HG03159 (cell line): ENCODE measurements around the gene NTSR2.
"Not testable (repeated sequence)": the region's sequence is repeated elsewhere in the genome, so short reads cannot be mapped to it uniquely, and the experiment has no call there.

Experiments used
- ATAC-seq: cut with Tn5 transposase; IDR thresholded peaks from one replicate; pipeline ENCODE4 v1.9.1; 2021; ENCODE audit warnings: mild to moderate bottlenecking, moderate library complexity; ENCODE audit not compliant: unreplicated experiment

Gene NTSR2

GRCh38 chr2:11680182-11680900 lies 10.3 kb upstream of the NTSR2 start:
- no peak for ATAC-seq

GRCh38 chr2:11679486-11680181 lies 9.6 kb upstream of the NTSR2 start:
- ATAC-seq, result no peak

- no peak for ATAC-seq
Observed at GRCh38 chr2:11679016-11679415, 9.0 kb upstream of the NTSR2 start.

- no peak for ATAC-seq
Observed at GRCh38 chr2:11678306-11678960, 8.4 kb upstream of the NTSR2 start.

GRCh38 chr2:11677136-11678055 lies 7.4 kb upstream of the NTSR2 start:
- ATAC-seq, result no peak

GRCh38 chr2:11676640-11677039 lies 6.6 kb upstream of the NTSR2 start:
- ATAC-seq, result no peak

GRCh38 chr2:11675423-11676112 lies 5.6 kb upstream of the NTSR2 start:
- ATAC-seq, result no peak

- ATAC-seq, result no peak
Observed at GRCh38 chr2:11674983-11675382, 5.0 kb upstream of the NTSR2 start.

- no peak for ATAC-seq
Observed at GRCh38 chr2:11672407-11672806, 2.4 kb upstream of the NTSR2 start.

- no peak for ATAC-seq
Observed at GRCh38 chr2:11667866-11668637, 1.9 kb downstream of the NTSR2 start.

- no peak for ATAC-seq
Observed at GRCh38 chr2:11667194-11667593, 2.8 kb downstream of the NTSR2 start.

GRCh38 chr2:11665510-11666362 lies 4.3 kb downstream of the NTSR2 start:
- no peak for ATAC-seq

- no peak for ATAC-seq
Observed at GRCh38 chr2:11665028-11665427, 5.0 kb downstream of the NTSR2 start.

GRCh38 chr2:11663427-11663826 lies 6.6 kb downstream of the NTSR2 start:
- no peak for ATAC-seq

- ATAC-seq, result no peak
Observed at GRCh38 chr2:11662882-11663281, 7.1 kb downstream of the NTSR2 start.

- ATAC-seq, result no peak
Observed at GRCh38 chr2:11661891-11662435, 8.0 kb downstream of the NTSR2 start.

GRCh38 chr2:11660396-11660795 lies 9.6 kb downstream of the NTSR2 start:
- not testable (repeated sequence) for ATAC-seq

- no peak for ATAC-seq
Observed at GRCh38 chr2:11659851-11660250, 10.1 kb downstream of the NTSR2 start.
